ENCODE data around the gene PPARGC1A.

- TF ChIP-seq CTCF (IDR thresholded peaks at IDR 0.05) (no peak), EZH2 (IDR thresholded peaks at IDR 0.05; ENCODE audit: borderline replicate concordance, insufficient read depth, low read depth, low read length, poor library complexity, severe bottlenecking) (no peak)
Measured at GRCh38 chr4:23847158-23847557, 42.7 kb downstream of the PPARGC1A start.

Data from B cell (primary cell).